HFFc6 (cell line): Measurements from ENCODE around the gene PRKCE. TPM values are rescaled to one million over a fixed set of nuclear protein-coding genes. Genes with fewer than 3 reads are reported as not detected.

ENCODE experiments used
- DNase-seq: peaks from one replicate; pipeline ENCODE4 v3.0.0-alpha.2; 2018
- H3K27ac Mint-ChIP-seq: 2 replicates; pipeline ENCODE4 v1.8.0; 2020; ENCODE audit warnings: mild to moderate bottlenecking, mixed read lengths
- H3K27me3 Mint-ChIP-seq: 2 replicates; pipeline ENCODE4 v1.8.0; 2021; ENCODE audit warnings: mild to moderate bottlenecking, moderate library complexity, mixed read lengths; ENCODE audit not compliant: insufficient read depth
- H3K36me3 Mint-ChIP-seq: 2 replicates; pipeline ENCODE4 v1.8.0; 2021; ENCODE audit warnings: low read depth, mixed read lengths
- H3K4me1 Mint-ChIP-seq: 2 replicates; pipeline ENCODE4 v1.8.0; 2020; ENCODE audit warnings: low read depth, mixed read lengths
- H3K4me3 Mint-ChIP-seq: 2 replicates; pipeline ENCODE4 v1.8.0; 2020; ENCODE audit warnings: mild to moderate bottlenecking, moderate library complexity, mixed read lengths
- H3K9me3 Mint-ChIP-seq: 2 replicates; pipeline ENCODE4 v1.8.0; 2020; ENCODE audit warnings: mild to moderate bottlenecking, mixed read lengths
- CTCF ChIP-seq: fragments of 200-600 bp; sonication (generic); IDR thresholded peaks from 2 replicates; pipeline ENCODE4 v1.5.0; 2021; ENCODE audit warnings: antibody characterized with exemption, mild to moderate bottlenecking
- total RNA-seq, 6 experiments: library from RNA; stranded (reverse); fragmentation: NEBNext Ultra II Directional; extraction: Animal tissue kit (Norgen Biotek cat#: 25700); gene quantifications; 2 replicates in 1 of 6; 3 replicates in 5 of 6; pipeline ENCODE4 v1.2.3, GENCODE V29; 2021

Gene PRKCE
- total RNA-seq, 6 experiments from 2014 or later = 10.8 to 13.7 (median 12.0) TPM

GRCh38 chr2:45700407-45701013 is 49.0 kb downstream of the PRKCE start:
- TF ChIP-seq CTCF = no peak
- peaks cover 41% of the 10 kb centered on the region for H3K4me1 Mint-ChIP-seq
- H3K36me3 Mint-ChIP-seq = no peaks in the 10 kb centered on the region
- H3K27me3 Mint-ChIP-seq = peaks cover 2% of the 10 kb centered on the region; the same call in 1 of the 2 replicates
- no peaks in the 10 kb centered on the region for H3K9me3 Mint-ChIP-seq
- H3K27ac Mint-ChIP-seq = peak overlapping the region; percentile 91
- H3K4me3 Mint-ChIP-seq = no peak overlapping the region
- DNase-seq = no peak

GRCh38 chr2:45705233-45705632 is 53.8 kb downstream of the PRKCE start:
- no peak for DNase-seq
- Mint-ChIP-seq H3K9me3 (no peaks in the 10 kb centered on the region), H3K36me3 (peaks cover 12% of the 10 kb centered on the region), H3K4me3 (no peak overlapping the region), H3K4me1 (peaks cover 23% of the 10 kb centered on the region), H3K27me3 (peaks cover under 1% of the 10 kb centered on the region; the same call in 1 of the 2 replicates), H3K27ac (no peak overlapping the region)
- TF ChIP-seq CTCF = no peak

GRCh38 chr2:45706033-45706432 is 54.6 kb downstream of the PRKCE start:
- Mint-ChIP-seq H3K27ac (no peak overlapping the region), H3K27me3 (no peaks in the 10 kb centered on the region), H3K4me3 (no peak overlapping the region), H3K4me1 (peaks cover 19% of the 10 kb centered on the region), H3K9me3 (no peaks in the 10 kb centered on the region), H3K36me3 (peaks cover 12% of the 10 kb centered on the region)
- DNase-seq = no peak
- TF ChIP-seq CTCF = no peak

GRCh38 chr2:45707006-45707405 is 55.5 kb downstream of the PRKCE start:
- DNase-seq = no peak
- H3K36me3 Mint-ChIP-seq = peaks cover 12% of the 10 kb centered on the region
- no peak for TF ChIP-seq CTCF

GRCh38 chr2:45707661-45708060 is 56.2 kb downstream of the PRKCE start:
- no peak for DNase-seq
- TF ChIP-seq CTCF = no peak
- Mint-ChIP-seq H3K27me3 (no peaks in the 10 kb centered on the region), H3K9me3 (no peaks in the 10 kb centered on the region), H3K27ac (no peak overlapping the region), H3K4me1 (peaks cover 23% of the 10 kb centered on the region), H3K36me3 (peaks cover 12% of the 10 kb centered on the region), H3K4me3 (no peak overlapping the region)

More at GRCh38 chr2:45707006-45707405, 55.5 kb downstream of the PRKCE start:
- Mint-ChIP-seq H3K9me3 (no peaks in the 10 kb centered on the region), H3K27me3 (no peaks in the 10 kb centered on the region), H3K27ac (no peak overlapping the region), H3K4me3 (no peak overlapping the region), H3K4me1 (peaks cover 19% of the 10 kb centered on the region)
